Stimulated activated CD8-positive, alpha-beta memory T cell treated with anti-CD3 and anti-CD28 coated beads, Interleukin-2, amount 100 ng/mL, for 1 hour (primary cell): ENCODE results near the gene GIN1.
"Not testable (repeated sequence)": the region's sequence is repeated elsewhere in the genome, so short reads cannot be mapped to it uniquely, and the experiment has no call there.

ENCODE experiments used
- DNase-seq, 2 donors: peaks; one replicate each; pipeline ENCODE4 v3.0.0-alpha.2; 2020; ENCODE audit warnings: low read depth in 2 of 2

GIN1 gene

DNA sequence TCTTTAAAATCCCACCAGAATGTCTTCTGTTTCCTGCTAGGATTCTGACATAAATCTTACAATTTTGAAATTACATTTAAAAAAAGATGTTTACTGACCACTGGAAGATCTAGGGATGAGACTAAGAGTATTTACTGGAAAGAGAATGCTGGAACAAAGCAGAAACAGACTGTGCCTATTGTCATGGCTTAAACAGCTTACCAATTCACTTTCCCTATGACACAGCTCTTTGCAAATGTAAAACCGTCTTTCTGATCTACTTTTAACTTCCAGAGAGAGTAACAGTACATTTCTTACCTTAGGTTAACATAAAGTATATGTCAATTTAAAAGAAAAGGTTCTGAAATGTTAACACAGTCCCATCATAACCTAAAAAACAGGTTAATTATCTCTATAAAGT is 10.7 kb downstream of the GIN1 start:
- DNase-seq = no peak

DNA sequence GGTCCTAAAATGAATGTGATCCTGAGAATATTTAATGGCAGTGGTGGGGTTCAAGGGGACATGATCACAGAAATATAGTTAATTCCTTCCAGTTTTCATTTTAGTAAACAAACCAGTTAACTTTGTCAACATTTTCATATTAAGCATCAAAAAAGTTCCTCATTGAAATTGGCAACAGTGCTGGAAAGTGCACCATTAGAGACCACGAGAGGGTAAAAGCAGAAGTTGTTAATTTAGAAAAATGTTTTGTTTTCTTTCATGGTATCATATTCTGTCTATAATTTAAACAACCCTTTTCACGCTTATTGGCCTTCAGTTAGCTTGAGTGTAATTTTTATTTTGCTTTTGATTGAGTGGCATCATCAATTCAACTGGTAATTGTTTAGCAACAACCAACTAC is 11.9 kb downstream of the GIN1 start:
- no peak for DNase-seq

DNA sequence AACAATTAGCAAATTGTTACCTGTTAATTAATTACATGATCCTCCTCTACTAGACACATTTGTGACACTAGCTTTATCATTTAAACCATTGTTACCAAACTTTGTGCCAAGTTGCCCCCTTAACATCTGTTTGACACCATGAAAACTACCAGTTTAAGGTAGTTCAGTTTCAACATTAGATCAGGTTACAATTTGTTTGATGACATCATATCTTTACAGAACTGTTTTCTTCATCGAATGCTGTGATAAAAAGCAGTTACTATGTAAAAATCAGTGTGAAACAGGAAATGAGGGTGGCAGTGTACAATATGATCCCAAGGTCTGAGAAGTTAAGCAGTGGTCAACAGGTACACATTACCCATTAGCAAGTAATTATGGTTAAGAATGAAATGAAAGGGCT is 17.7 kb downstream of the GIN1 start:
- no peak for DNase-seq

DNA sequence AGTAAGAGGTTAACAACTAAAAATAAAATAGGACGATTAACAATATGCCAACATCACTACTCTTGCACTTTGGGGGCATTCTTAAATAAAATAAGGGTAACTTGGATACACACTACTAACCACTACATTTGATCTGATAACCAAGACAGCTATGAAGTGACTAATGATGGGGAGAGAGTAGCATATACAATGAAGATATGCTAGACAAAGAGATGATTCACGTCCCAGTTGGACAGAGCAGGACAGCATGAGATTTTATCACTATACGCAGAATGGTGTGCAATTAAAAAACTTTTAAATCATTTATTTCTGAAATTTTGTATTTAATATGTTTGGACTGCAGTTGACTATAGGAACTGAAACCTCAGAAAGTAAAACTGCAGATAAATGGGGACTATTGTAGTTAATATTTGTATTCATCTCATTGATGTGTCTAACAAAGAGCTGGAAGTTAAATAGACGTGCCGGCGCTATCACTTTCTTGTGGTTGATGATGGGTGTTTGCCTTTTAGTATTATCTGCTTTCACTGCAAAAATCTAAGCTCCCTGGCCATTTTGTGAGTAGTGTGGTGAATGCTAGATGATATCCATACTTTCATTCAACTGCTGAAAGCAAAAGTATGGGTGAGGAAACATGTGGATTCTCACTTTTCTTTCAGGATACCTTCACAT is 18.7 kb downstream of the GIN1 start:
- DNase-seq = no peak

DNA sequence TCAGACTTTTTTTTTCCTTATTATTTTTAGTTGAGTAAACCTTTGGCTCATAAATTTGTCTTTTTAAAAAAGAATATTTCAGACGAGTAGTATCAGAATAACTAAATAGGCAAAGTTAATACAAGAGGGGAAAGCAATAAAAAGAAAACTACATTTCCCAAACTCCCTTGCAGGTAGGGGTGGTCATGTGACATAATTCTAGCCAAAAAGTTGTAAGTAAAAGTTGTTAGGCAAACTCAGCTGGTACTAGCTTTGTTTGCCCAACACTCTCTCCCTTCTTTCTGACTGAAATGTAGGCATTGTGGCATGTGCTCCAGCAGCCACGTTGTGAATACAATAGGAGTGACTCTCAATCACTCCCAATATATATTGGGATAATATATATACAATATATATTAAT is 20.9 kb downstream of the GIN1 start:
- no peak for DNase-seq

DNA sequence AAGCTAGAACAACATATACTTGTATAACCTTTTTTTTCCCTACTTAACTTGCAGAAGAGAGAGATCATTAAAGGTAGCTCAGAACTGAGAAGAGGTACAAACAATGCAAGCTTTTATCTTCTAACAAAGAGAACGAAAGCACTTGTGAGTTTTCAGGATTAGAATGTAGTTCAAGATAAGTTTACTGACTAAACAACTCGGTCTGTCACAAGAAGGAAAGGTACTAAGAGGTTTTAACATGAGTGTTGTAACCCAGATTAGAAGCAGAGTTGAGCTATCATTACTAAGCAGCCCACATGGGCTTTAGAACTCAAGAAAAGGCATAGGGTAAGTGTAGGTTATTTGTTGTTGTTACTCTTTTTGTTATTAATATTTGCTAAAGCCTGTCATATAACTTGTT is 25.2 kb downstream of the GIN1 start:
- DNase-seq = no peak

DNA sequence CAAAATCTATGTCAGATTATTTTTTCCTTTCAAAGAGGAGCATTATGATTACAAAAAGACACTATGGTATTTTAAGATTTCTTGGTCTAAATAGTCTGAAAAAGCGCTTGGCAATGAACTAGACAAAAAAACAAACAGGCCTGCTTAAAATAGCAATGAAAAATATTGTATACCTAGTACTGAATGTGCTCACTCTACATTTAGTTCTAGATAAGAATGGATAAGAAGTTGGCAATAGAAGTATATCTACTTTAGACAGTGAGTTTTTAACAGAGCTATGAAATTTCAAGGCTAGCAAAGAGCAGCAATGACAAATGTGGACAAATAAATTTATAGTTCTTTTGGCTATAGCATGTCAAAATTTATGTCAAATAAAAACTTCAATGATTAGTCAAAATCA is 26.2 kb downstream of the GIN1 start:
- DNase-seq = no peak

DNA sequence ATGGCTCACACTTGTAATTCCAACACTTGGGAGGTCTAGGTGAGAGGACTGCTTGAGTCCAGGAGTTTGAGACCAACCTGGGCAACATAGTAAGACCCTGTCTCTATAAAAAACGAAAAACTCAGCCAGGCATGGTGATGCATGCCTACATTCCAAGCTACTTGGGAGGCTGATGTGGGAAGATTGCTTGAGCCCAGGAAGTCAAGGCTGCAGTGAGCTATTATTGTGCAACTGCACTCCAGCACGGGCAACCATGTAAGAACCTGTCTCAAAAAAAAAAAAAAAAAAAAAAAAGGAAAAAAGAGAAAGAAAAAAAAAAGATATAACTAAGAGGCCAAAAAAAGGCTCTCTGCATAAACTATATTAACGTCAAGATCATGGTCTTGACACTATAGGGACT is 27.3 kb downstream of the GIN1 start:
- DNase-seq = no peak

DNA sequence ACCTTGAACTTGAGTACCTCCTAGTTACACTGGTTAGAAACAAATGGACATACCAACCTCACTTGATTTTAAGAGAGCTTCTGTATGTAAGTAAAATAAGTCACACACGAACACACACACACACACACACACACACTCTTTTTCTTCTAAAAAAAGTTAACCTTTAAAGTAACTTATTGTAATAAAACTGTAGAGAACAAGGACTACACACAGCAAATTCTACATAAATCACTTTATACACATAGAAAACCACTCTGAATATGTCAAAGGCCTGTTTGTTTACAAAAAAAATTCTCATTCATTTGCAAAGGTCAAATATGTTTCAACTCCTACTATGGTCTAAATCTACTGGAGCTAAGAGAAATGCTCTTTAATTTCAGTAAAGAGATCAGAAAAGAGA is 29.1 kb downstream of the GIN1 start:
- DNase-seq = no peak

DNA sequence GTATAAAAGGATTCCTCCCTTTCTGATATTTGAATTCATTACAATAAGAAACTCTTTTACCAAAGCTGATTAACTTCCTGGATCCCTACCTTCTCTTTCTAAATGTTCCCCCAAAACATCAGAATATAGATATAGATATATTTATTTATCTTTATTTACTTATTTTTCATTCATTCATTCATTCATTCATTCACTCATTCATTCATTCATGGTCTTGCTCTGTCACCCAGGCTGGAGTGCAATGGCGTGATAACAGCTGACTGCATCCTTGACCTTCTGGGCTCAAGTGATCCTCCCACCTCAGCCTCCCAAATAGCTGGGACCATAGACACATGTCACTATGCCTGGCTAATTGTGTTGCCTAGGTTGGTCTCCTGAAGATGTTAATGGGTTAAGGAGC is 30.7 kb downstream of the GIN1 start:
- no peak for DNase-seq

DNA sequence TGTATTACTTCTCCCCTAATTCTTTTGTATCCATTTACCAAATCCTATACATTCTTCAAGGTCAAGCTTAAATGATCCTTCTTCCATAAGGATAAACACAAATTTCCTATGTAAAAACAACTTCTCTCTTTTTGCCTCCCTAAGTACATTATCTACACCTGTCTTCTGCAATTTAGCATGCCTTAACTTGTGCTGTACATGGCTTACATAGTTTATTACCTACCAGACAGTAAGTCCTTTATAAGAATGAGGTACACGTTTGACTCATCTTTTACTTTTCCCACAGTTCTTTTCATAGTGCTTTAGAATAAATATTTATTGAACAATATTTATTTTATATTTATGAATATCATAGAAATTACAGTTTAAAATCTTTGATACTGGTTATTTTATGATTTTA is 33.4 kb downstream of the GIN1 start:
- no peak for DNase-seq

DNA sequence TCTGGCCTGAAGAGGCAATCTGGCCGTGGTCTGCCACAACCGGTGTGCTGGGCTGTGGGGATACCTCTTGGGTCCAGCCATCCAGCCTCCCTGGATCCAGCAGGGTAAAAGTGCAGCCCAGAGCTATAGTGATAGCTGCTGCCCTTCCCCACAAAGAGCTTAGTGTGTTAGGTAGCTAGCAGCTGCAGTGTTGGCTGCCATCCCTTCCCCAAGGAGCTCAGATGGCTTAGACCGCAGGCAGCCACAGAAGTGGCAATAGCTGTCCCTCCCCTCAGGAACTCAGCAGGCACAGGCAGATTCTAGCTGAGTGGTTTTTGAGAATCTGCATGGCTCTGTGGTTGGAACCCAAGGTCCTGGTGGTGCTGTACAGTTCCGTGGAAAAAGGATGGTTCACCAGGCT is 40.1 kb downstream of the GIN1 start:
- DNase-seq = no peak

DNA sequence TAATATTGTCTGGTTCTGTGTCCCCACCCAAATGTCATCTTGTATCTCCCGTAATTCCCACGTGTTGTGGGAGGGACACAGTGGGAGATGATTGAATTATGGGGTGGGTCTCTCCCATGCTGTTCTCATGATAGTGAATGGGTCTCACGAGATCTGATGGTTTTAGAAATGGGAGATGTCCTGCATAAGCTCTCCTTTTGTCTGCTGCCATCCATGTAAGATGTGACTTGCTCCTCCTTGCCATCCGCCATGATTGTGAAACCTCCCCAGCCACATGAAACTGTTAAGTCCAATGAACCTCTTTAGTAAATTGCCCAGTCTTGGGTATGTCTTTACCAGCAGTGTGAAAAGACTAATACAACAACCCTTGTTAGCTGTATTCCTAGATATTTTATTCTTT is 44.5 kb downstream of the GIN1 start:
- no peak for DNase-seq

DNA sequence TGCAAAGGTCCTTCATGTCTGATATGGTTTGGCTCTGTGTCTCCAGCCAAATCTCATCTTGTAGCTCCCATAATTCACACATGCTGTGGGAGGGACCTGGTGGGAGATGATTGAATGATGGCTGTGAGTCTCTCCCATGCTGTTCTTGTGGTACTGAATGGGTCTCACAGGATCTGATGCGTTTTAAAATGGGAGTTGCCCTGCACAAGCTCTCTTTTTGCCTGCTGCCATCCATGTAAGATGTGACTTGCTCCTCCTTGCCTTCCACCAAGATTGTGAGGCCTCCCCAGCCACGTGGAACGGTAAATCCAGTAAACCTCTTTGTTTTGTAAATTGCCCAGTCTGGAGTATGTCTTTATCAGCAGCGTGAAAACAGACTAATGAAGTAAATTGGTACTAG is 46.4 kb downstream of the GIN1 start:
- DNase-seq = not testable (repeated sequence)

DNA sequence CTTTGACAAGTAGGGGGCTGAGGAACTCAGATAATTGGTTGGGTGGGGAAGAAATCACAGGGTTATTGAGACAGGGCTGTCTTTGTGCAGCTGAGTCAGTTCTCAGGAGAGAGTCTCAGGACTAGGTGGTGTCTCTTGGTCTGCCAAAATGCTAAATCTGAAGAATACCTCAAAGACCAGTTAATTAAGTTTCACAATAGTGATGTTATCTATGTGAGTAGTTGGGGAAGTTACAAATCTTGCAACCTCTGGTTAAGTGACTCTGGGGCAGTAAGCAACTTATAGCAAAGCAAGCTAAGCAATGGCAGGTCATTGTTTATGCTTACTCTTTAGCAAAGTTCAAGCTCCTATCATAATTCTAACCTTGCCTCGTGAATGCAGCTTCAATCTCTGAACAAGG is 53.6 kb downstream of the GIN1 start:
- DNase-seq = no peak

DNA sequence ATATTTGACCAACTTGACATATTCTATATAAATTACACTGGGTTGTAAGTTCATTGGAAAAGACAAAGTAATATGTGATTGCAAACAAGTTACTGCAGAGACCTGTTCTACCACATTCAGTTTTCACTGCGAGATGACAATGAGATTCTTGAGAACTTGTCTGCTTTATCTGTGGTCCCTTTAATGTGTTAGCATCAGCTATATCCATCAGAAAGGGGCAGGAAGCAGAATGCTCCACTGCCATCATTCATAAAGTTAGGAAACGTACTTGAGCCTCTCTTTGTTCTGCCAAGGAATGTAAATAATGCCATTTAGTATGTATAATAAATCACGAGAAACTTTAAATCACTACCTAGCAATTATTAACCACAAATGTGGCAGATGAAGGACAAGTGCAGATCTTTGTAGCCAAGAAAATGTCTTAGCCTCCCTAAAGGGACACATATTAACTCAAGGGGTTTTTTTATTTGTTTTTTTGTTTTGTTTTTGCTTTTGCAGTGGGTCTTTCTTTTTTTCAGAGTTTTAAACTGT is 59.4 kb downstream of the GIN1 start:
- DNase-seq = no peak

DNA sequence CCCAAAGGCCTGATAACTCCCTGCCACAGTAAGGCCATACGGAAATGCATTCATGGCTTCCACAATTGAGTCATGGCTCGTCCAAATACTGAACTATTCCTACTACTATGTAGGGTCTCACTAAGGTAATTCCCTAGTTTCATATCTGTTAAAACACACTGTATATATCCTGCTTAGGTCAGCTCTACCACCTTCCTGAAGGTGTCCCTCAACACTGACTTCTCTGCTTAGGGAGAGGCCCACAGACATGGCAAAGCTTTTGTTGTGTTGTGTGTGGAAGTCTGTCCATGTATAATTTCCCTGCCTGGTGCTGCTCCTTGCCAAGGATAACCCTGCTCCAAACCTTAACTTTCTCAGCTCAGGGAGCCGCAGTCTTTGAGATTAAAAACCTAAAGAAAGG is 60.4 kb downstream of the GIN1 start:
- DNase-seq = no peak

DNA sequence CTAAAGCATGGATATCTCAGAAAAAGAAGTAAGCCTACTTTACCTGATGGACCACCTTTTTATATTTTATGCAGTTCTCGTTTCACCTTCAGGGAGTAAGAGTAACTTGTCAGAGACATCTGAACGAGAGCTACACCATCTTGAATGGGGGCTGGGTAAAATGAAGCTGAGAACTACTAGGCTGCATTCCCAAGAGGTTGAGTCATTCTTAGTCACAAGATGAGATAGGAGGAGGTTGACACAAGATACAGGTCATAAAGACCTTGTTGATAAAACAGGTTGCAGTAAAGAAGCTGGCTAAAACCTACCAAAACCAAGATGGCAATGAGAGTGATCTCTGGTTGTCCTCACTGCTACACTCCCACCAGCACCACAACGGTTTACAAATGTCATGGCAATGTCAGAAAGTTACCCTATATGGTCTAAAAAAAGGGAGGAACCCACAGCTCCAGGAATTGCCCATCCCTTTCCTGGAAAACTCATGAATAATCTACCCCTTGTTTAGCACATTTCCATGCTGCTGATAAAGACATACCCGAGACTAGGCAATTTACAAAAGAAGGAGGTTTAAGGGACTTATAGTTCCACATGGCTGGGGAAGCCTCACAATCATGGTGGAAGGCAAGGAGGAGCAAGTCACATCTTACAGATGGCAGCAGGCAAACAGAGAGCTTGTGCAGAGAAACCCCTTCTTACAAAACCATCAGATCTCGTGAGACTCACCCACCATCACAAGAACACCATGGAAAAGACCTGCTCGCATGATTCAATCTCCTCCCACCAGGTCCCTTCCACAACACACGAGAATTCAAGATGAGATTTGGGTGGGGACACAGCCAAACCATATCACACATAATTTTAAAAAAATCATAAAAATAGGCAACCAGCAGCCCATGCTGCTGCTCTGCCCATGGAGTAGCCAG is 62.5 kb downstream of the GIN1 start:
- no peak for DNase-seq

DNA sequence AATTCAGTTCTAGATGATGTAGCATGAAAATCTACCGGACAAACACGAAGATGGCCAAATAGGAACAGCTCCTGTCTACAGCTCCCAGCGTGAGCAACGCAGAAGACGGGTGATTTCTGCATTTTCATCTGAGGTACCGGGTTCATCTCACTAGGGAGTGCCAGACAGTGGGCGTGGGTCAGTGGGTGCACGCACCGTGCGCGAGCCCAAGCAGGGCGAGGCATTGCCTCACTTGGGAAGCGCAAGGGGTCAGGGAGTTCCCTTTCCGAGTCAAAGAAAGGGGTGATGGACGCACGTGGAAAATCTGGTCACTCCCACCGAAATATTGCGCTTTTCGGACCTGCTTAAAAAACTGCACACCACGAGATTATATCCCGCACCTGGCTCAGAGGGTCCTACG is 73.2 kb downstream of the GIN1 start:
- DNase-seq = not testable (repeated sequence)

DNA sequence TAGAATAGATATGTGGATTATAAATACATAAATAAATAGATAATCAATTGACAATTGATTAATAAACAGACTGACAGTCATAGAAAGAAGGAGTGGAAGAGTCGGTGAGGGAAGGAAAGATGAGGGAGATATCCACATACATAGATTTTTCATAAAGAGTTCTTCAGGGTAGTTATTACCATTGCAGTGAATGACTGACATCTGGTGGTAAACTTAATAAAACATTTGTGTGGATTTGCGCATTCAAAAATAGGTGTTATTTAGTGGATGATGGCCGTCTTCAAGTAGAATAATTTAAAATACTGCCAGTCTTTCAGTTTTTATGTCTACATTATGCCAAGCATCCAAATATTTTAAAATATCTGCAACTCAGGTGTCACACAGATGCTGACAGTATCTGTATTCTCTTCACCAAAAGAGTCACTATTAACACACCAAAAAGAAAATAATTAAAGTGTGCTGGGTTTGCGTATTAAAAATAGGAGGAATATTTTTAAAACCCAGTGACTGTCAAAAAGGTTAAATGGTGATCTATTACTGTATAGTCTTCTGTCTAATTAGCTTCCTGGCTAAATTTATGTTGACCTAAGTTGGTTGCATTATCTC is 78.8 kb downstream of the GIN1 start:
- DNase-seq = no peak

DNA sequence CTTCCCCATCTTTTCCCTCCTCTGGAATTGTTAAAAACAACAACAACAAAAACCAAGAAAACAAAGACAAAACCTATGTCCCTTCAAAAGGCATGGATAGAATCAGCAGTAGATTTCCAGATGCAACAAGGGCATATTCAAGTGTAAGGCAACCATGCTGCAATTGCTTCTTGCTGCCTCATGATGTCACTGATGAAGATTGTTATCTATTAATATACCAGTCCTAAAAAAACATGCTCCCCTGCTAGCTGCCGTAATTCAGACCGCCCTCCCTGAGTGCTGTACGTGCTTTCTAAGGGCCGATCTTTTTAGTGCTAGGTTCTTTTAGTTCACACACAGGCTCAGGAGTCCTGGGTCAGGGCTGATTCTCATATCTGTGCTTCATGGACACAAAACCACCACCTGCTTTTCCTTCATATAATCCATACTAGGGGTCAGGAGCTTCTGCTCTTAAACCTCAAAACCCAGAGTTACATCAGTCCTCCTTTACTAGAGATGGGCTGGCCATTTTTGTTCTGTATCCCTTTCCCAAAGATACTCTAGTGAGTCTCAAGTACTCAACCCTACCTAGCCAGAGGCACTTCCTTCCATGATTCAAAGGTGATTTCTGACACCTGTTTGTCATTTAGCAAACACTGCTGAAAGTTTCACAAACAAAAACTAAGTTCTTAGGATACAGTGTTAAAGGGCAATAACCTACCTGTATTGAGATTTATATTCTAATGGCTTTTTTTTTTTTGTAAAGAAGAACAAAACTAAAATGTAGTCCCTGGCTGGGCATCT is 82.1 kb downstream of the GIN1 start:
- no peak for DNase-seq

DNA sequence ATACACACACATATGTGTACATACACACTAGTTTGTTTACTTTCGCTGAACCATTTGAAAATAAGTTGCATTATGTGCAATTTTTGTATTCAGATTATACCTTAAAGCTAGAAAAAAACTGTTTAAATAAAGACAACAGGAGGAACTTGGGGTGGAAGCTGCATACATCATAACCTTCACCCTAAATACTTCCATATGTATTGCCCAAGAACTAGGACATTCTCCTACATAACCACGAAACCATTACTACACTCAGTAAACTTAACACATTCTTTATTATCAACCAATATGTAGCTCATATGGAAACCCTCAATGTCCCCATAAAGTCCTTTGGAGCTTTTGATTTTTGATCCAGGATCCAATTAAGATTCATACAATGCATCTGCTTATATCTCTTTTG is 83.3 kb downstream of the GIN1 start:
- DNase-seq = no peak
